Ecto neural progenitor cell (in vitro differentiated cells): ENCODE measurements around the gene VSX2.
A peak's percentile ranks its signal among the peaks of the same experiment; 100 is the strongest.

Source experiments
- DNase-seq: peaks from one replicate; pipeline ENCODE4 v3.0.0-alpha.2; 2018; ENCODE audit warnings: low spot score

Gene VSX2

GRCh38 chr14:74302152-74302628 lies 62.9 kb downstream of the VSX2 start:
- no peak for DNase-seq

GRCh38 chr14:74302634-74303569 lies 63.7 kb downstream of the VSX2 start, which contains the start of gene ABCD4:
ABCD4 (minus strand) TSS chr14:74302934; CDS start chr14:74302912, 22 bp downstream.
- DNase-seq, result peak; percentile 97

- DNase-seq, result no peak
Observed at GRCh38 chr14:74308695-74309094, 69.4 kb downstream of the VSX2 start.

DNA sequence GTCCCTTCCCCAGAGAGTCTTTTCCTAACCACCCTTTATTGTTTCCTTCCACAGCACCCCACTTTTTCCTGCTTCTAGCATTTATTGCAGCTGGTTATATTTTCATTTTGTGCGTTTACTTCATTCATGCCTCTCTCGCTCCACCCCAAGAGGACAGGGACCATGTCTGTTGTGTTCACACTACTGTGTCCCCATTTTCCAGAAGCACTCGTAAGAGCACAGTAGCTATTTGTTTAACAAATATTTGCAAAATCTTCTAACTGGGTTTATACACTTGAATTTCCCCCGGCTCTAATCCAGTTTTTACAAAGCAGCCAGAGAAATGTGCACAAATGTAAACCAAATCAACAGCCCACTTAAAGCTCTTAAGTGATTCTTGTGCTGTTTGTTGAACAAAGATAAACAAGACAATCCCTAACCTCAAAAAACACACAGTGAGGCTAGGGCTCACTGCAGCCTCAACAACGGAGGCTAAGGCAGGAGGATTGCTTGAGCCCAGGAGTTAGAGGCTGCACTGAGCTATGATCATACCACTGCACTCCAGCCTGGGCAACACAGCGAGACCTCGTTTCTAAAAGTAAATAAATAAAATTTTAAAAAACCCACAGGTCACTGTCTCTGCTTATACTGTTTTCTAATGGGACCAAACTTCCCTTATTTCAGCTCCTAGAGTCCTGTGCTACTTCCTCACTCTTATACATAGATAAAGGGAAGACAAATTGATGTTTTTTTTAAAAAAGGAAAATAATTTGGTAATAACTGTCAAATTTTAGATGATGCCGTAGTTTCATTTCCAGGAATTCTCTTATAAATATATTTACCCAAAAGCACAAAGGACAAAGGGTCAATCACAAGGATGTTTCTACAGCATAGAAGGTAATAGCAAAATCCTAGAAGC lies 70.1 kb downstream of the VSX2 start:
- DNase-seq, result no peak

- DNase-seq, result no peak
Observed at GRCh38 chr14:74312161-74312560, 72.9 kb downstream of the VSX2 start.
